Ovary (tissue), 3 donors: Measurements from ENCODE around the gene ERC1.

ENCODE experiments used
- CTCF ChIP-seq, 3 donors: fragments of 450-650 bp in 2 of 3; fragments of 200-600 bp in 1 of 3; IDR thresholded peaks; one replicate each; pipeline versions ENCODE4 v1.5.1 to v1.8.0; 2016 to 2022; ENCODE audit warnings: antibody characterized with exemption in 3 of 3, mild to moderate bottlenecking in 1 of 3
- POLR2A ChIP-seq: fragments of 450-650 bp; IDR thresholded peaks from one replicate; pipeline ENCODE4 v1.6.1; 2017; ENCODE audit warnings: antibody characterized with exemption, mild to moderate bottlenecking, moderate library complexity
- donor health status: DM: no; HTN: no; CAD: no.

GRCh38 chr12:1309613-1310012, 318.6 kb downstream of the ERC1 start:
- TF ChIP-seq POLR2A (no peak), CTCF (IDR thresholded peaks at IDR 0.05) (no peak)
